ENCODE results near the gene GAS7.

GAS7 gene

DNA sequence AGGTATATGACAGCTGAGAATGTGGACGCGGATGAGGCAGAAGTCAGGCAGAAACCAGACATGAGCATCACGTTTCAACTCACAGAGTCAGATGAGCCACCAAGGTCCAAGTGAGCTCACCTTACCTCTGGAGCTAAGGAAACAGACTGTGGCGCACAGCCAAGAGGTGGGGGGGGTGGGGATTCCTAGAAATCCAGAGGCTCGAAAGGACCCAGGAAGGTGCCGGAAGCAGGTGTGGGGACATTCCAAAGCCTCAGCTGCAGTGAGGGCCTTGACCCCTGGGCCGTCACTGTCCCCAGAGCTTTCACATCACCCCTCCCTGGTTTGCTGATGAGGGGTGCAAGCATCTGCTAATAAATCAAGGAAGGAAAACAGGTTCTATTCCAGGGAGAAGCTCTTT, 264.1 kb downstream of the GAS7 start:
- TF ChIP-seq, protein P1, sequence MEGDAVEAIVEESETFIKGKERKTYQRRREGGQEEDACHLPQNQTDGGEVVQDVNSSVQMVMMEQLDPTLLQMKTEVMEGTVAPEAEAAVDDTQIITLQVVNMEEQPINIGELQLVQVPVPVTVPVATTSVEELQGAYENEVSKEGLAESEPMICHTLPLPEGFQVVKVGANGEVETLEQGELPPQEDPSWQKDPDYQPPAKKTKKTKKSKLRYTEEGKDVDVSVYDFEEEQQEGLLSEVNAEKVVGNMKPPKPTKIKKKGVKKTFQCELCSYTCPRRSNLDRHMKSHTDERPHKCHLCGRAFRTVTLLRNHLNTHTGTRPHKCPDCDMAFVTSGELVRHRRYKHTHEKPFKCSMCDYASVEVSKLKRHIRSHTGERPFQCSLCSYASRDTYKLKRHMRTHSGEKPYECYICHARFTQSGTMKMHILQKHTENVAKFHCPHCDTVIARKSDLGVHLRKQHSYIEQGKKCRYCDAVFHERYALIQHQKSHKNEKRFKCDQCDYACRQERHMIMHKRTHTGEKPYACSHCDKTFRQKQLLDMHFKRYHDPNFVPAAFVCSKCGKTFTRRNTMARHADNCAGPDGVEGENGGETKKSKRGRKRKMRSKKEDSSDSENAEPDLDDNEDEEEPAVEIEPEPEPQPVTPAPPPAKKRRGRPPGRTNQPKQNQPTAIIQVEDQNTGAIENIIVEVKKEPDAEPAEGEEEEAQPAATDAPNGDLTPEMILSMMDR (IDR thresholded peaks at IDR 0.05; ENCODE audit: insufficient read depth, low read length) = no peak
- TF ChIP-seq GABPA (IDR thresholded peaks at IDR 0.05; ENCODE audit: low read depth) (no peak), SPI1 (IDR thresholded peaks at IDR 0.05; ENCODE audit: borderline replicate concordance, low read depth) (no peak), POLR2AphosphoS5 (IDR thresholded peaks at IDR 0.05; ENCODE audit: low read depth) (no peak)
- TF ChIP-seq, protein P2, sequence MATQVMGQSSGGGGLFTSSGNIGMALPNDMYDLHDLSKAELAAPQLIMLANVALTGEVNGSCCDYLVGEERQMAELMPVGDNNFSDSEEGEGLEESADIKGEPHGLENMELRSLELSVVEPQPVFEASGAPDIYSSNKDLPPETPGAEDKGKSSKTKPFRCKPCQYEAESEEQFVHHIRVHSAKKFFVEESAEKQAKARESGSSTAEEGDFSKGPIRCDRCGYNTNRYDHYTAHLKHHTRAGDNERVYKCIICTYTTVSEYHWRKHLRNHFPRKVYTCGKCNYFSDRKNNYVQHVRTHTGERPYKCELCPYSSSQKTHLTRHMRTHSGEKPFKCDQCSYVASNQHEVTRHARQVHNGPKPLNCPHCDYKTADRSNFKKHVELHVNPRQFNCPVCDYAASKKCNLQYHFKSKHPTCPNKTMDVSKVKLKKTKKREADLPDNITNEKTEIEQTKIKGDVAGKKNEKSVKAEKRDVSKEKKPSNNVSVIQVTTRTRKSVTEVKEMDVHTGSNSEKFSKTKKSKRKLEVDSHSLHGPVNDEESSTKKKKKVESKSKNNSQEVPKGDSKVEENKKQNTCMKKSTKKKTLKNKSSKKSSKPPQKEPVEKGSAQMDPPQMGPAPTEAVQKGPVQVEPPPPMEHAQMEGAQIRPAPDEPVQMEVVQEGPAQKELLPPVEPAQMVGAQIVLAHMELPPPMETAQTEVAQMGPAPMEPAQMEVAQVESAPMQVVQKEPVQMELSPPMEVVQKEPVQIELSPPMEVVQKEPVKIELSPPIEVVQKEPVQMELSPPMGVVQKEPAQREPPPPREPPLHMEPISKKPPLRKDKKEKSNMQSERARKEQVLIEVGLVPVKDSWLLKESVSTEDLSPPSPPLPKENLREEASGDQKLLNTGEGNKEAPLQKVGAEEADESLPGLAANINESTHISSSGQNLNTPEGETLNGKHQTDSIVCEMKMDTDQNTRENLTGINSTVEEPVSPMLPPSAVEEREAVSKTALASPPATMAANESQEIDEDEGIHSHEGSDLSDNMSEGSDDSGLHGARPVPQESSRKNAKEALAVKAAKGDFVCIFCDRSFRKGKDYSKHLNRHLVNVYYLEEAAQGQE (IDR thresholded peaks at IDR 0.05; ENCODE audit: insufficient replicate concordance, low read depth) = no peak
- no peaks in the 10 kb centered on the region for H3K27me3 ChIP-seq (ENCODE audit: insufficient read depth, poor library complexity, severe bottlenecking)
- H3K4me3 ChIP-seq (replicated peaks; ENCODE audit: insufficient read depth, low read length) = no peak overlapping the region
- DNase-seq (ENCODE audit: low read depth in 1 of 2, low spot score in 1 of 2) = no peak
- no peak overlapping the region for H3K27ac ChIP-seq (replicated peaks)

DNA sequence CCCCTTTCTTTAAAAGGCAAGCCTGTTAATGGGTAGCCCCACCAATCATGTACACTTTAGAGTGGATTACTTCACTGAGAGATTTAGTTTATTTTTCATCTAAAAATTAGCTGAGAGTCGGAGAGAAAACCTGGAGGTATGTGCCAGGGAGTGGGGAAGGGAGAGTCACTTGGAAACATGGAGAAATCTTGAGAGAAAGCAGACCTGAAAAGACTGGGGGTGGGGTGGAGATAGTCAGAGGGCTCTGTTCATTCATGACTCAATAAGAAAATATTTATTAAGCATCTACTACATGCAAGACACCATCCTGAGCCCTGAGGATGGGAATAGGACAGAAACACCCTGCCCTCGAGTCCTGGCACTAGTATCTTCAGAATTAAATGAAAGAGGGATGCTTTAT, 265.9 kb downstream of the GAS7 start:
- no peaks in the 10 kb centered on the region for H3K27me3 ChIP-seq (ENCODE audit: insufficient read depth, poor library complexity, severe bottlenecking)
- no peak overlapping the region for H3K27ac ChIP-seq (replicated peaks)
- H3K4me3 ChIP-seq (replicated peaks; ENCODE audit: insufficient read depth, low read length) = no peak overlapping the region
- no peak for TF ChIP-seq POLR2AphosphoS5 (IDR thresholded peaks at IDR 0.05; ENCODE audit: low read depth)
- TF ChIP-seq, protein P2 (IDR thresholded peaks at IDR 0.05; ENCODE audit: insufficient replicate concordance, low read depth) = no peak
- TF ChIP-seq, protein P1 (IDR thresholded peaks at IDR 0.05; ENCODE audit: insufficient read depth, low read length) = no peak
- TF ChIP-seq SPI1 (IDR thresholded peaks at IDR 0.05; ENCODE audit: borderline replicate concordance, low read depth) = no peak
- TF ChIP-seq GABPA (IDR thresholded peaks at IDR 0.05; ENCODE audit: low read depth) = no peak
- no peak for DNase-seq (ENCODE audit: low read depth in 1 of 2, low spot score in 1 of 2)

DNA sequence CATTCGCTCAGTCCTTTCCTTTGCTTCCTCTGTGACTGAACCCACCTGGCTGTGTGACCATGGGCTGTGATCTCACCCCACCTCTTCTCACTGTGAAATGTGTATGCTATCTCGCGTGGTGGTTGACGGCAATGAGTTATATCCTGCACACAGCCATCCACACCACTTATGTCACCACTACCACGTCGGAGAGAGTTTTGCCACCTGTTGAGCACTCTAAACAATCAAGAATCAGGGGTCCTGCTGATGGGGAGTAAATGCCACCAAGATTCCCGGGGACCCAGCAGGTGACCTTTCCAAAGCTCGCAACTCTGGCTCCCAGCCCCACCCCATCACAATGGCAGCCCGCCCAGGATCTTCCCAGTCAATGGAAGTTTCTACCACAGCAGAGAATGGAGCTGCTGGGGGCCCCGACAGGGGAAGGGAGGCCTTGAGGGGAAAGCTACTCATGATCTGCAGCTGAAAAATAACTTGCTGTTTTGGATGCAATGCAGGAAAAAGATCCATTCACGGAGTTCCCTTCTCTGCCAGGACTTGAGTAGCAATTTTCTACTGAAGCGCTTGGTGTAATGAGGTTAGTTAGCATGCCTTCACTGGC, 267.2 kb downstream of the GAS7 start:
- no peak overlapping the region for H3K4me3 ChIP-seq (replicated peaks; ENCODE audit: insufficient read depth, low read length)
- DNase-seq (ENCODE audit: low read depth in 1 of 2, low spot score in 1 of 2) = no peak
- H3K27ac ChIP-seq (replicated peaks) = no peak overlapping the region
- TF ChIP-seq GABPA (IDR thresholded peaks at IDR 0.05; ENCODE audit: low read depth) (no peak), SPI1 (IDR thresholded peaks at IDR 0.05; ENCODE audit: borderline replicate concordance, low read depth) (no peak), POLR2AphosphoS5 (IDR thresholded peaks at IDR 0.05; ENCODE audit: low read depth) (no peak)
- TF ChIP-seq, protein P2 (IDR thresholded peaks at IDR 0.05; ENCODE audit: insufficient replicate concordance, low read depth) = no peak
- TF ChIP-seq, protein P1 (IDR thresholded peaks at IDR 0.05; ENCODE audit: insufficient read depth, low read length) = no peak
- no peaks in the 10 kb centered on the region for H3K27me3 ChIP-seq (ENCODE audit: insufficient read depth, poor library complexity, severe bottlenecking)
